A673 (cell line): ENCODE results near the gene SDS. TPM values are rescaled to one million over a fixed set of nuclear protein-coding genes. Genes with fewer than 3 reads are reported as not detected.

Experiments
- BruUV-seq: library from RNA; stranded (reverse); fragments of 400-500 nt; replicated peaks from 2 replicates; lab custom pipeline; 2021; lab: Mats Ljungman, UMichigan
- CTCF ChIA-PET: fragments of 300-600 bp; sonication (Branson Sonifier 250); formaldehyde crosslinking; loops from one replicate; lab custom pipeline; 2022; ENCODE audit warnings: antibody characterized with exemption; lab: Charles Lee
- POLR2A ChIA-PET: fragments of 300-600 bp; sonication (Branson Sonifier 250); formaldehyde crosslinking; loops from one replicate; lab custom pipeline; 2022; ENCODE audit warnings: antibody characterized with exemption; ENCODE audit not compliant: low non-redundant PET; lab: Charles Lee
- DNase-seq: peaks from one replicate; pipeline ENCODE4 v3.0.0-alpha.2; 2015; ENCODE audit warnings: low spot score
- H3K27ac ChIP-seq: fragments of 200-600 bp; sonication (generic); 2 replicates; pipeline ENCODE4 v1.5.1; 2016; ENCODE audit warnings: mixed run types, low read depth, mild to moderate bottlenecking, mixed read lengths, antibody characterized with exemption, low read length; ENCODE audit not compliant: poor library complexity, severe bottlenecking
- H3K27me3 ChIP-seq: fragments of 200-600 bp; sonication (generic); replicated peaks from 2 replicates; pipeline ENCODE4 v1.6.1; 2017; ENCODE audit warnings: mixed run types, low read depth, mild to moderate bottlenecking, mixed read lengths, antibody characterized with exemption, low read length; ENCODE audit not compliant: insufficient read depth, poor library complexity
- H3K36me3 ChIP-seq: fragments of 200-600 bp; sonication (generic); 2 replicates; pipeline ENCODE4 v1.6.1; 2016; ENCODE audit warnings: mixed run types, mild to moderate bottlenecking, mixed read lengths, antibody characterized with exemption, low read length; ENCODE audit not compliant: insufficient read depth, poor library complexity, severe bottlenecking
- H3K4me1 ChIP-seq: fragments of 200-600 bp; sonication (generic); 2 replicates; pipeline ENCODE4 v1.6.1; 2017; ENCODE audit warnings: mixed run types, mild to moderate bottlenecking, mixed read lengths, antibody characterized with exemption, low read length; ENCODE audit not compliant: insufficient read depth, poor library complexity, severe bottlenecking
- H3K4me3 ChIP-seq: fragments of 200-600 bp; sonication (generic); 2 replicates; pipeline ENCODE4 v1.5.1; 2016; ENCODE audit warnings: low read depth, mixed run types, mild to moderate bottlenecking, mixed read lengths, low read length; ENCODE audit not compliant: poor library complexity, severe bottlenecking
- H3K9me3 ChIP-seq: fragments of 200-600 bp; sonication (generic); 2 replicates; pipeline ENCODE4 v1.6.1; 2016; ENCODE audit warnings: mixed run types, low read depth, mild to moderate bottlenecking, mixed read lengths, antibody characterized with exemption, low read length; ENCODE audit not compliant: poor library complexity, severe bottlenecking
- EZH2 ChIP-seq: fragments of 200-600 bp; sonication (generic); IDR thresholded peaks from 2 replicates; pipeline ENCODE4 v1.6.1; 2017; ENCODE audit warnings: borderline replicate concordance, low read depth, mild to moderate bottlenecking, mixed read lengths, antibody characterized with exemption, low read length; ENCODE audit not compliant: poor library complexity, severe bottlenecking
- intact Hi-C: fragments of 100-400 bp; cut with micrococcal nuclease; formaldehyde crosslinking; loops from one replicate; pipeline ENCODE4 v1.10.0; 2022; ENCODE audit not compliant: unreplicated experiment
- total RNA-seq: library from RNA; stranded (reverse); gene quantifications from 2 replicates; pipeline ENCODE4 v1.2.3, GENCODE V29; 2021
- TF ChIP-seq, protein P1 (sequence below): fragments of 300-800, 200-600 bp; sonication (generic); conservative IDR thresholded peaks from 2 replicates; pipeline ENCODE4 v1.5.1; 2017; ENCODE audit warnings: low read depth, mild to moderate bottlenecking, antibody characterized with exemption, low read length, moderate library complexity, mixed read lengths

Gene SDS
- total RNA-seq, 1 experiment from 2014 or later, result not detected

GRCh38 chr12:113391145-113391544, 12.5 kb downstream of the SDS start:
- CTCF ChIA-PET, result no interaction called here
- no peak for DNase-seq
- peaks cover 4% of the 10 kb centered on the region for H3K36me3 ChIP-seq
- POLR2A ChIA-PET, result no interaction called here
- no TSS peak for BruUV-seq
- H3K27me3 ChIP-seq, result no peaks in the 10 kb centered on the region
- no peak for TF ChIP-seq EZH2
- TF ChIP-seq, protein P1, sequence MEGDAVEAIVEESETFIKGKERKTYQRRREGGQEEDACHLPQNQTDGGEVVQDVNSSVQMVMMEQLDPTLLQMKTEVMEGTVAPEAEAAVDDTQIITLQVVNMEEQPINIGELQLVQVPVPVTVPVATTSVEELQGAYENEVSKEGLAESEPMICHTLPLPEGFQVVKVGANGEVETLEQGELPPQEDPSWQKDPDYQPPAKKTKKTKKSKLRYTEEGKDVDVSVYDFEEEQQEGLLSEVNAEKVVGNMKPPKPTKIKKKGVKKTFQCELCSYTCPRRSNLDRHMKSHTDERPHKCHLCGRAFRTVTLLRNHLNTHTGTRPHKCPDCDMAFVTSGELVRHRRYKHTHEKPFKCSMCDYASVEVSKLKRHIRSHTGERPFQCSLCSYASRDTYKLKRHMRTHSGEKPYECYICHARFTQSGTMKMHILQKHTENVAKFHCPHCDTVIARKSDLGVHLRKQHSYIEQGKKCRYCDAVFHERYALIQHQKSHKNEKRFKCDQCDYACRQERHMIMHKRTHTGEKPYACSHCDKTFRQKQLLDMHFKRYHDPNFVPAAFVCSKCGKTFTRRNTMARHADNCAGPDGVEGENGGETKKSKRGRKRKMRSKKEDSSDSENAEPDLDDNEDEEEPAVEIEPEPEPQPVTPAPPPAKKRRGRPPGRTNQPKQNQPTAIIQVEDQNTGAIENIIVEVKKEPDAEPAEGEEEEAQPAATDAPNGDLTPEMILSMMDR, result no peak
- no peaks in the 10 kb centered on the region for H3K4me1 ChIP-seq
- no peak overlapping the region for H3K4me3 ChIP-seq
- intact Hi-C loops, result no loop called here
- no peaks in the 10 kb centered on the region for H3K9me3 ChIP-seq
- no peak overlapping the region for H3K27ac ChIP-seq

DNA sequence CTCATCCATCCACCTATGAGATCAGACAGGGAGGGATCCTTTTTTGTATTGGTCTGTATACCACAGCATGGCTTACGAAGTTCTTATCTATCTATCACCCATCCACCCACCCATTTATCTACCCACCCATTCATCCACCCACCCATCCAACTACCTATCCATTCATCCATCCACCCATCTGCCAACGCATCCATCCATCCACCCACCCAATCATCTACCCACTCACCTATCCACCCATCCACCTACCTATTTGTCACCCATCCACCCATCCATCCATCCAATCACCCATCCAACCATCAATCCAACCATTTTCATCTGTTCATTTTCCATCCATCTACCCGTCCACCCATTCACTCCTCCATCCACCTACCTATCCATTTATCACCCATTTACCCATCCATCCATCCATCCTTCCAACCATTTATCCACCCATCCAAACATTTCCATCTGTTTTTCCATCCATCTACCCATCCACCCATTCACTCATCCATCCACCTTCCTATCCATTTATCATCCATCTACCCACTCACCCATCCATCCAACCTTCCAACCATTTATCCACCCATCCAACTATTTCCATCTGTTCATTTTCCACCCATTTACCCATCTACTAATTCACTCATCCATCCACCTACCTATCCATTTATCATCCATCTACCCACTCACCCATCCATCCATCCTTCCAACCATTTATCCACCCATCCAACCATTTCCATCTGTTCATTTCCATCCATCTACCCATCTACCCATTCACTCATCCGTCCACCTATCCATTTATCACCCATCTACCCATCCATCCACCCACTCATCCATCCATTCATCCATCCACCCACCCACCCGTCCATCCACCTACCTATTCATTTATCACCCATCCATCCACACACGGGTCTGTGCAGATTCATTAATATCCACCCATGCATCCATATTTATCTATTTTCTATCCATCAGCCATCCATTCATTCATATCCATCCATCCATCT, 13.3 kb downstream of the SDS start:
- no peaks in the 10 kb centered on the region for H3K27me3 ChIP-seq
- H3K9me3 ChIP-seq, result no peaks in the 10 kb centered on the region
- H3K4me1 ChIP-seq, result no peaks in the 10 kb centered on the region
- TF ChIP-seq EZH2, result no peak
- TF ChIP-seq, protein P1, result no peak
- ChIA-PET CTCF (no interaction called here), POLR2A (no interaction called here)
- DNase-seq, result no peak
- H3K36me3 ChIP-seq, result peaks cover 4% of the 10 kb centered on the region
- BruUV-seq, result no TSS peak
- H3K27ac ChIP-seq, result no peak overlapping the region
- H3K4me3 ChIP-seq, result no peak overlapping the region
- intact Hi-C loops, result no loop called here

DNA sequence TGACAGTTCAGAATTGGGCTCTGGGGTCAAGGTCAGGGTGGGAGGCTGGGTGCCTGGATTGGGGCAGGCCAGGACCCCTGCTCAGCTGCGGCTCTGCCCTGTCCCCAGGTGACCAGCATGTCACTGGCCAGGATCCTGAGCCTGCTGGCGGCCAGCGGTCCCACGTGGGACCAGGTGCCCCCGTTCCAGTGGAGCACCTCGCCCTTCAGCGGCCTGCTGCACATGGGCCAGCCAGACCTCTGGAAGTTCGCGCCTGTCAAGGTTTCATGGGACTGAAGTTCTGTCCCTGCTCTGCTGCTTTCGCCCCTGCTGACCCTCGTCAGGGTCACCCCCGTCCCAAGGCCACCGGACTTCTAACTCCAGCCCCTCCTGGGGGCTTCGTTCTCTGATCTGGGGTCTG, 15.3 kb downstream of the SDS start:
- no peak for DNase-seq
- Histone ChIP-seq H3K4me1 (no peaks in the 10 kb centered on the region), H3K9me3 (no peaks in the 10 kb centered on the region), H3K4me3 (no peak overlapping the region), H3K27me3 (no peaks in the 10 kb centered on the region), H3K36me3 (peaks cover 9% of the 10 kb centered on the region), H3K27ac (no peak overlapping the region)
- TF ChIP-seq, protein P1, result no peak
- no peak for TF ChIP-seq EZH2
- POLR2A ChIA-PET, result no interaction called here
- no TSS peak for BruUV-seq
- CTCF ChIA-PET, result no interaction called here
- intact Hi-C loops, result loop anchor here (10.0 kb wide), 1 partner anchor 74 kb away; no protein-coding TSS in a partner anchor
